ENCODE data around the gene RTTN.

Gene RTTN

DNA sequence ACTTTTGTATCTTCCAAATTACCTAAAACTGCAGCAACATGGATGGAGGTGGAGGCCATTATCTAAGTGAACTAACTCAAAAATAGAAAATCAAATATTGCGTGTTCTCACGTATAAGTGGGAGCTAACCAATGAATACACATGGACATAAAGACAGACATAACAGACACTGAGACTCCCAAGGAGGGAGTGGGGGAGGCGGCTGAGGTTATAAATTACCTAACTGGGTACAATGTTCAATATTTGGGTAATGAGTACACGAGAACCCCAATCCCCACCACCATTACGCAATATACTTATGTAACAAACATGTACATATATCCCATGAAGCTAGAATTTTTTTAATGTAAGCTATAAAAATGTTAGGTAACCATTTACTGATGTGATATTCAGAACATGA is 119.8 kb downstream of the RTTN start:
- in situ Hi-C loops (cut with MboI; ENCODE audit: low sequenced_read_pairs): no loop called here

DNA sequence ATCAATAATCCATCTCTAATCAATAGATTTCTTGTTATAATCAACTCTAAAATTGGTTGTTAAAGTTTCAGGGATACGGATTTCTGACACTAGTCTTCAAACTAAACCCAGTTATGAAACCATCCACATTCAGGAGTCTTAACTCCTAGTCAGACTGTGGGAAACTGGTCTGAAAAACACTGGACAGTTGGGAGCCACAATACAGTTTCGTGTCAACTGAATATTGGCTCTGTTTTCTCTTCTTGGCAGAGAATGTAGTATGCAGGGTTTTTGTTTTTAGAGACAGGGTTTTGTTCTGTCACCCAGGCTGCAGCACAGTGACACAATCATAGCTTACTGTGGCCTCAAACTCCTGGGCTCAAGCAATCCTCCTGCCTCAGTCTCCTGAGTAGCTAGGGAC is 123.1 kb downstream of the RTTN start:
- in situ Hi-C loops (cut with MboI; ENCODE audit: low sequenced_read_pairs): no loop called here

DNA sequence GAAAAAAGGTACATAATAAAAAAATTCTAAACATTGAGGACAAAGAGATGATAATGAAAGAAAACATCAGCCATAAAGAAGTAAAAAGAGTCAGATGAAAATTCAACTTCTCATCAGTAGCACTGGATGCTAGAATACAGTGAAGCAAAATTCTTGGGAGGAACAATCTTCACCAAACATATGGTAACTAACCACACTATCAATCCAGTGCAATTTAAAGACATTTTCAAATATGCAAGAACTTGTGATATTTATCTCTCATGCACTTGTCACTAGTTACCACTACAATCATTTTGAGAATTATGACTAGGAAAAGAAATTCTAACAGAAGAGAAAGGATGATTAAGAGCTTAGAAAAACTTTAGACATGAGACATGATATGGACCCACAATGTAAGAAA is 127.4 kb downstream of the RTTN start:
- in situ Hi-C loops (cut with MboI; ENCODE audit: low sequenced_read_pairs): no loop called here

DNA sequence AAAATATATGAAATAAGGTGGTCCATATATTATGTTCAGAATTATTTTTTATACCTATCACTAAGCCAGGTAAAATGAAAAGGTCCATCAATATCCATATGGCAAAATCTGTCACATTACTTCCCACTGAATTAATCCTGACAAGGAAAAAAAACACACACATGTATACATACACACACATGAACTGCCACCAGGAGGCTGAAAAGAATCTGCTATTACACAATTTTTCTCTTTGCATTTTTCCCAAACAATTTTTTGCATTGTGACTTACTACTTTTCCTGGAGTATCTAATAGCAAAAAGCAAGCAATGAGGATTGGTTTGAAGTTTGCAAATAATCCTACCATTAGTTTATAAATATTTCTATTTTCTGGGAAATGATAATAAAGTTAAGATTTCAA is 129.6 kb downstream of the RTTN start:
- in situ Hi-C loops (cut with MboI; ENCODE audit: low sequenced_read_pairs): no loop called here

DNA sequence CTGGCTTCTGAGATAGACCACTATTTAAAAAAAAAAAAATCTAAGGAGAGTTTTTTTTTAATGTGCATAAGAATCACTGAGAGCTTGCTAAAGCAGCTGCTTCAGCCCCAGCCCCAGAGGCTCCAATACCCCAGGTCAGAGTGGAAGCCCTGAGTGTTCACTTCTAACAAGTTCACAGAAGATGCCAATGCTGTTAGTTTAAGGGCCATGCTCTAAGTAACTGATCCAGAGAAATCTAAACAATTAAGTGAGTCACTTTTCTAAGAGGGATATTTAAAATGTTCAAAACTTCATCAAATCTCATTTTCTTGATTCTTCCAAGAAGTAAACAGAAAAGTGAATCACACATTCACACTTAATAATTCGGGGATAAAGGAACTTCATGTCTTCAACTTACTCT is 131.4 kb downstream of the RTTN start:
- in situ Hi-C loops (cut with MboI; ENCODE audit: low sequenced_read_pairs): no loop called here

DNA sequence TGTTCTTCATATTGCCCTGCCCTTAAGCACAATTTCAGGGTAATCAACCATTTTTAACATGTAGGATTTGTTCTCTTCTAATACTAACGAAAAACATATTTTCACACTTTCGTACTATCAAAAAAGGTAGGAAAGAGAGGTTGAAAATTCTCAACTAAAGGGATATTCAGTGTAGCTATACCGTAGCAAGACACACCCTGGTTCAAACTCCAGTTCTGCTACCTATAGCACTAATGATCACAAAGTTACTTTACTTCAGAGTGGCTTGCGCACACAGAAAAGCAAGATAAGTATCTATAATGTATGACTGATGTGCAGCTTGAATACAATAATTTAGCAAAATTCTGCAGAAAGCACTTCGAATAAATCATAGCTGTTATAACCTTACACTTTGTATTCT is 132.1 kb downstream of the RTTN start:
- in situ Hi-C loops (cut with MboI; ENCODE audit: low sequenced_read_pairs): no loop called here

DNA sequence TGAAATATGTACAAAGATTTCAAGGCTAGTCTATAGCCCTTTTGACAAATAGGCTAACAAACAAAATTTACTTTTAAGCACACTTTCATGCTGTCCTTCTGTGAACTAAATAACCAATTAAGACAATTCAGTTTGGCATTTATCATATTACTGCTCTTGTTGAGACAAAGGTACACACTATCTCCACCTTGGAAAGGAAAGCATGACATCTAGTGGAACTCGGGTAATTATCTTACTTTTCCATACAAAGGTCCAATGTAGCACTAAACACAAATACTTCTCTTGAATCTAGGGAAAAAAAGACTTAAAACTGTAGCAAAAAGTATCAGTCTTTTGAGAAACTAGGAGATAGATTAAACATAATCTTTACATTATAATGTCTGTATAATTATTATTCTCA is 132.8 kb downstream of the RTTN start:
- in situ Hi-C loops (cut with MboI; ENCODE audit: low sequenced_read_pairs): no loop called here

DNA sequence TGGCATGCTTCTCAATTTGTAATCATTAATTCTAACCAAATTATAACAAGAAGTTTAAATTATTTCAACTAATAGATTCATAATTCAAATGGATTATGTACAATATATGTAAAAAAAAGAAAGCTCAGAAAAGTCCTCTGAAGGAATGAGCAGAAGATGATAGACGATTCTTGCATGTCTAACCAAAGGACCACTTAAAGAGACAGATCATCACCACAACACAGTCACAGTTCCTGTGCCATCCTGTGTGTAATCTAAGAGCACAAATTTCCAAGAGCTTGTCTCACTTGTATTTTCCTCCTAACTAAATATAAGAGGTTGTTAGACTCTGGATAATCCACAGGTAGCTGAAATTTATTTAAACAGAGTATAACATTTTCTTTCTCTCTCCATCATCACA is 135.5 kb downstream of the RTTN start:
- in situ Hi-C loops (cut with MboI; ENCODE audit: low sequenced_read_pairs): no loop called here

DNA sequence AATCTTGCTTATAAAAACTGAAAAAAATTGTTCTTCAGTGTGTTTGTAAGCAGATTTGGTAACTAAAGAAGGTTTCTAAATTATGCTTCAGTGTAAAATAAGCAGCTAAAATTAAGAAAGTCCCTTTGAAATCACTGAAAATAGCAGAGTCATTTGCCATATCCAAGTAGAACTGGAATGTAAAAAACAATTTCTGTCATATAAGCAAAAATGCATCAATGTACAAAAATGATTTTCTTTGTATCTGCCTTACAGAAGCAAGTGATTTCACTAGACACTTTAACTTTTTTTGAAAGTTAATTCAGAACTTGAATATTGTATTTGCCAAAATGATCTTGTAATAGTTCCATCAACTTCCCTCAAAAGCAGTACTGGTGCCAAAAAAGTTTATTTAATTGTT is 136.1 kb downstream of the RTTN start:
- in situ Hi-C loops (cut with MboI; ENCODE audit: low sequenced_read_pairs): no loop called here

DNA sequence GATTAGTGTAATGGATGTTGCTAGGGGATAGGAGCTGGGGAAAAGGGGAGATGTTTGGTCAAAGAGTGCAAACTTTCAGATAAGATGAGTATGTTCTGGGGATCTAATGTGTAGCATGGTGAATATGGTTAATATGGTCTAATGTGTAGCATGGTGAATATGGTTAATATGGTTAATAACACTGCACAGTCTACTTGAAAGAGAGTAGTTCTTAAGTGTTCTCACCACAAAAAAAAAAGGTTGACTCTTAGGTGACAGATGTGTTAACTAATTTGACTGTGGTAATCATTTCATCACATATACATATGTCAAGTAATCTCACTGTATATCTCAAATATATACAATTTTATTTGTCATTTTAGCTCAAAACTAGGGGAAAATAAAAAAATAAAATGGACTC is 136.5 kb downstream of the RTTN start:
- in situ Hi-C loops (cut with MboI; ENCODE audit: low sequenced_read_pairs): no loop called here

DNA sequence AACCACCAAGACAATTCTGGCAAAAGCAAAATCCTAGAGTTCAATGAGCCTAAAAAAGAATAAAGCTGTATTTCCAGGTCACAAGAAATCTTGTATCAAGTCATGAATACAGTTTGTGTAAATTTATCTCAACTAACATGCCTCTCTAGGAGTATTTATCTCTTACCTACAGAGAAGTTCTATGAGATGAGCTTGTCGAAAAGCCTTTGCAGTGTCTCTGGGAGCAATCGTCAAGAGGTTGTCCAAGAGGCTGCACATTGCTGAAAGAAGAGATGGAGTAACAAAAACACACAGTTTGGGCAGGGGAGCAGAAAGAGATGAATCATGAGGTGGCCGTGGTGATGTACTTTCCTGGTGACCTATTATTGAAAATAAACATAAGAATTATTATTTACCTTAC is 145.8 kb downstream of the RTTN start:
- in situ Hi-C loops (cut with MboI; ENCODE audit: low sequenced_read_pairs): no loop called here

DNA sequence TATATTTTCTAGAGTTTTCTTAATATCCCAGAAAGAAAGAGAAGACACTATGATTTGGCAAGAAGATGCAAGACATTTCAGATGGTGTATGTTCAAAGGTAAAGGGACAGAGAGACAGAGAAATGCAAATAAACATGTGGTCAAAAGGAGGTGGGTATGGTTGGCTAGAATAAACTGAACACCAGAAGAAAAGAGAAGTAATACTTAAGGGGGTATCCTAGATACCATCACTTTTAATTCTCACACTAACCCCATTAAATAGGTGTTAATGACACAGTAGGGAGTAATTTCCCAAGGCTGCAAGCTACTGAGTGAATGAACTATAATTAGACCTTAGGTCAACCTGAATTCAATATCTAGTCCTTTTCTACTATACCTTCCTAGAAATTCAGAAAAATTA is 146.6 kb downstream of the RTTN start:
- in situ Hi-C loops (cut with MboI; ENCODE audit: low sequenced_read_pairs): no loop called here

DNA sequence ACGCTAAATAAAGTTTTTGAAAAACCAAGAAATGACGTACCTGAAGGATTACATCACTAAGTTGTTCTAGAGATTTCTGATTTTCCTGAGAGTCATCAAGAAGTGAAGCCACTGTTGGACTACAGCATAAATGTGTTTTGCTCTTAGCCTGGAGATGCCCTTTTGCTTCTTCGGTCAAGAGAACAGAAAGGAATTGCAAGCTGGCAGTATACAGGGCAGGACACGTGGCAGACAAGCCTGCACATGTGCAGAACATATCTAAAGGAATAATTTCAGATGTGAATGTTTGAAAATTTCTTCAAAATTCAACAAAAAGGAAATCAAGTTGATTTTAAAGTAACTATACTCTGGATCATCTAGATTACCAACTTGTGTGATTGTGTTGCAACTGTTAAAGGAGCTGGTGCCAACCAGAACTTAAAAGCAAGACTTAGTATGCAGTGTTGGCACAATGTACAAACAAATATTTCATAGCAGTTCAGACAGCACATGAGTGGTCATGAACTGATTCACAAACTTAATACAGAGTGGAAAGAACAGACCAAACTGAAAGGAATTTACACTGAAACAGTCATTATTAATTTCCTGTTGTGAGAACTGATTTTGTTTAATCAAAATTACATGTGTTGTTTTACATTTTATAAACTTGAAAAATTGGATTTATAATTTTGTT is 157.4 kb downstream of the RTTN start:
- in situ Hi-C loops (cut with MboI; ENCODE audit: low sequenced_read_pairs): no loop called here

DNA sequence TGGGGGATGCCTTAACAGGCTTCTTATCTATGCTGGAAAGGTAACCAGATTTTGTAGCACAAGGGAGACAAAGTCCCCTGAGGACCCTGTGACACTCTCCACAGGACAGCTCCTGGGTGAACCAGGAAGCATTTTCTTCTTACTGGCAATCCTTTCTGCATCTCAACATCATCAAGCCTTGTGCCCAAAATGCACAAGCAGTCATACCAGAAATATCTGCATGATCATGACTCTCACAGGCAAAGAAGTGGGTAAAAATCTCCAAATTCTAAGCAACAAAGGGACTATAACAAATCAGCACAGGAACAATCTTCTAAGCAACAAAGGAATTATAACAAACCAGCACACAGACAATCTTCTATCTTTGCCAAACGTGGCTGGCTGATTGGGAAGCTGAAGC is 158.7 kb downstream of the RTTN start:
- in situ Hi-C loops (cut with MboI; ENCODE audit: low sequenced_read_pairs): no loop called here

DNA sequence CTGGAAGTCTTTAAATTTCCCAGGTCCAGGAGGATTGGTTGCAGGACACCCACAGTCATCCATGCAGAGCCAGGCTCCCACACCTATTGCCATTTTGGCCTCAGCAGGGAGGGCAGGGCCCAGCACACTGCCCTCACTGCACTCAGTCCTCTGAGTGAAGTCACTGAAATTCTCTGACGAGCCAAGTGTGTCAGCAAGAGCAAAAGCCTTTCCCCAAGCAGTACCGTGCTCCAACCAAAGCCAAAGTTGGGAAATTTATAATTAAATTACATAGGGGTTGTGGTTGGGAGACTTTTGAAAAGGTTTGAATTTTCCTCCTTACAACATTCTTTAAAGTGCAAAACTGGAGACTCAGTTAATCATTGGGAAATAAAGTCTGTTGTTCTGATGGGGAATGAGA is 159.3 kb downstream of the RTTN start:
- in situ Hi-C loops (cut with MboI; ENCODE audit: low sequenced_read_pairs): no loop called here

DNA sequence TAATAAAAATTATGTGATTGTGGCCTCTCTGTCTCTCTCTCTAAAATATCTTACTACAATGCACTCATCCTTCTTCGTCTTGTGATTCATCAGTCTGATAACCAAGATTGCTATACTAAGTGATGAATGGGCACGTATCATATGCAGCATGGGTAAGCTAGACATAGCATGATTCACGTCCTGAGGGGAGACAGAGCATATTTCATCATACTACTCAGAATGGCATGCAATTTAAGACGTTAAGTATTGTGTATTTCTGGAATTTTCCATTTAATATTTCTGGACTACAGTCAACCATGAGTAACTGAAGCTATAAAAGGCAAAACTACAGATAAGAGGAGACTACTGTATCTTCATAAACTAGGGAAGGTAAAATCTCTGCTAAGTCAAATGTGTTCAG is 160.9 kb downstream of the RTTN start:
- in situ Hi-C loops (cut with MboI; ENCODE audit: low sequenced_read_pairs): no loop called here

DNA sequence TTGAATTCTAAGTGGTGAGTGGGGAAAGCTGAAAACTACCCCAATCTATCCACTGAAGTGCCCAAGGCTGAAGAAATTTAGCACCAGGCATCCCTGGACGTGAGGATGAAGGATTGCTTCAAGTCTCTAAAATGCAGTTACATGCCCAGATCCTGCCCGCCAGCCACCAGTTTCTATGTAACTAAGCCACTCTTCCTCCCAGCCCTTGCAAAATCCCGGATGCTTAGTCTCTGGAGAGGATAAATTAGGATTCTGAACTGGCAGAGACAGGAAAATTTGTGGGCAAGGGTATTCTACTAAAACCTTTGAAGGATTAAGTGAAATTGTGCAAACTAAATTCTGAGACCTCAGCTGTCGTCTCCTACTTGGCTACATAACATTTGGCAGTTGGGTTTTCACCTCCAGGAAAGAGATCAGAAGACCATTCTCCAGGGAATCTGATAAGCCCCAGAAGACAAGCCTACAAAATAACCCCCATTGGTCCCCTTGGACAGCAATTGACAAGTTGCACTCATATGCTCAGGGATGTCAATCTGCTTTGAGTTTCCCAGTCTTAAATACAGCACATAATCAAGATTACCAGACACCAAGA is 163.9 kb downstream of the RTTN start:
- in situ Hi-C loops (cut with MboI; ENCODE audit: low sequenced_read_pairs): no loop called here

DNA sequence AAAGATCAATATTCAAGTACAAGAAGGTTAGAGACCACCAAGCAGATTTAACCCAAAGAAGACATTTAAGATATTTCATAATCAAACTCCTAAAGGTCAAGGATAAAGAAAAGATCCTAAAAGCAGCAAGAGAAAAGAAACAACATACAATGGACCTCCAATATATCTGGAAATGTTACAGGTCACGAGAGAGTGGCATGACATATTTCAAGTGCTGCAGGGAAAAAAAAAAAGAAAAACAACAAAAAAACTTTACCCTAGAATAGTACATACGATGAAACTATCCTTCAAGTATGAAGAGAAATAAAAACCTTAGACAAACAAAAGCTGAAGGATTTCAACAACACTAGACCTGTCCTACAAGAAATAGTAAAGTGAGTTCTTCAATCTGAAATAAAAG is 166.3 kb downstream of the RTTN start:
- in situ Hi-C loops (cut with MboI; ENCODE audit: low sequenced_read_pairs): no loop called here

DNA sequence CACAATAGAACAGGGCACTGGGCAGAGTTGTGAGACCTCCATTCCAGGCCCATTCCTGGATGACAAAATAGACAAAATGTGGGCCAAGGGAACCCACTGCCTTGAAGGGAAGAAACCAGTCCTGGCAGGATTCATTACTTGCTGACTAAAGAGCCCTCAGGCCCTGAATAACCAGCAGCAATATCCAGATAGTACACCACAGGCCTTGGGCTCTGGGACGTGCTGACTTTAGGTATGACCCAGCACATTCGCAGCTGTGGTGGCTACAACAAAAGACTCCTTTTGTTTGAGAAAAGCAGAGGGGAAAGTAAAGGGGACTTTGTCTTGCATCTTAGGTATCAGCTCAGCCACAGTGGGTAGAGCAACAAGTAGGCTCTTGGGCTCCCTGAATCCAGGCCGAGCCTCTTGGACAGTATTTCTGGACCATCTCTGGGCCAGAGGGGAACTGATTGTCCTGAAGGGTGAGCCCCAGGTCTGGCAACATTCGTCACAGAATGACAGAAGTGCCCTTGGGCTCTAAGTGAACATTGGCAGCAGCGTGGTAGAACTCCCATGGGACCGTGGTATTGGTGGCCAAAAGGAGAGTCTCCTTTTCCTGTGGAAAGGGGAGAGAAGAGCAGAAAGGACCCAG is 167.9 kb downstream of the RTTN start:
- in situ Hi-C loops (cut with MboI; ENCODE audit: low sequenced_read_pairs): no loop called here

DNA sequence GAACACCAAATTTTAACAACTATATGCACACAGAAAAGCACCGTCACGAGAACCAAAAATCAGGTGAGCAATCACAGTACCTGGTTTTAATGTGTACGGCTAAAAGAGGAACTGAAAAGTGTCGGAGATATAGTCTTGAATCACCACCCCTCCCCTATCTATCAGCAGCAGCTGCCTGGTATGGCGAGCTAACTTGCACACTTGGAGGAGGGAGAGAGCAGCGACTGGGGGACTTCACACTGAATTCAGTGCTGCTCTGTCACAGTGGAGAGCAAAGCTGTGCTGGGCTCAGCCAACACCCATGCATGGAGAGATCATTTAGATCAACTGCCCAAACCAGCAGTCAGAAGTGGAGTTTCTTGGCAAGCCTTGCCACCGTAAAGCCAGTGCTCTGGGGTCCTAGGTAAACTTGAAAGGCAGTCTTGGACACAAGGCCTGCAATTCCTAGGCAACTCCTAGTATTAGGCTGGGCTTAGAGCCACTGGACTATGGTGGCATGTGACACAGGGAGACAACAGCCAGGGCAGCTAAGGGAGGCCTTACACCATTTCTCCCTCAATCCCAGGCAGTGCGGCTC is 168.6 kb downstream of the RTTN start:
- in situ Hi-C loops (cut with MboI; ENCODE audit: low sequenced_read_pairs): no loop called here

DNA sequence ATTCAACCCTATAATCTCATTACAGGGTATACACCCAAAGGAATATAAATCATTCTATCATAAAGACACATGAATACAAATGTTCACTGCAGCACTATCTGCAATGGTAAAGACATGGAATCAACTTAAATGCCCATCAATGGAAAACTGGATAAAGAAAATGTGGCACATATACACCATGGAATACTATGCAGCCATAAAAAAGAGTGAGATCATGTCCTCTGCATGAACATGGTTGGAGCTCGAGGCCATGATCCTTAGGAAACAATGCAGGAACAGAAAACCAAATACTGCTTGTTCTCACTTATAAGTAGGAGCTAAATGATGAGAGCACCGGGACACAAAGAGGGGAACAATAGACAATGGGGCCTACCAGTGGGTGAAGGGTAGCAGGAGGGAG is 169.3 kb downstream of the RTTN start:
- in situ Hi-C loops (cut with MboI; ENCODE audit: low sequenced_read_pairs): no loop called here

DNA sequence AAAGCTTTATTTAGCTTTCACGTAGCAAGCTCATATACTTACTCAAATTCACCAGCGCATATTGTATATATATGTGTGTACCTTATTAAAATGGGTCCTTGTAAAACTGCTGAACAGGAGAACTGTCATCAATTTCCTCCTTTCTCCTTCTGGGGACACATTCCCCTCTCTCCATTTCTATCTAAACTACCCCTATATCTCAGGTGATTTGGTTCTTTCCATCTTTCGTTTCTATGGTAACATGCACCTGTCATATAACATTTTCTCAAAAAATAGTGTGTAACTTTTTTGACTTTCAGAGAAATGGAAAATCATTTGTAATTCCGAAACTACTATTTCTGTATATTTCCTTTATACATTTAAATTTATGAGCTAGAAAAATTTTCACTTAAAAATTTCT is 174.3 kb downstream of the RTTN start:
- in situ Hi-C loops (cut with MboI; ENCODE audit: low sequenced_read_pairs): no loop called here

Measured in HL-60/S4 treated with phorbol 12-myristate 13-acetate at 8.2 ng/mL for 4 days and 3 days (cell line).